ENCODE measurements around the gene MTMR11. TPM values are rescaled to one million over a fixed set of nuclear protein-coding genes. Genes with fewer than 3 reads are reported as not detected.
A peak's percentile ranks its signal among the peaks of the same experiment; 100 is the strongest.

MTMR11 gene
- total and polyA plus RNA-seq, 2 of the 13 experiments (the other 11 are each of a cell fraction or from before 2014, with no cell fraction given), result 0.49 to 2.8 TPM

DNA sequence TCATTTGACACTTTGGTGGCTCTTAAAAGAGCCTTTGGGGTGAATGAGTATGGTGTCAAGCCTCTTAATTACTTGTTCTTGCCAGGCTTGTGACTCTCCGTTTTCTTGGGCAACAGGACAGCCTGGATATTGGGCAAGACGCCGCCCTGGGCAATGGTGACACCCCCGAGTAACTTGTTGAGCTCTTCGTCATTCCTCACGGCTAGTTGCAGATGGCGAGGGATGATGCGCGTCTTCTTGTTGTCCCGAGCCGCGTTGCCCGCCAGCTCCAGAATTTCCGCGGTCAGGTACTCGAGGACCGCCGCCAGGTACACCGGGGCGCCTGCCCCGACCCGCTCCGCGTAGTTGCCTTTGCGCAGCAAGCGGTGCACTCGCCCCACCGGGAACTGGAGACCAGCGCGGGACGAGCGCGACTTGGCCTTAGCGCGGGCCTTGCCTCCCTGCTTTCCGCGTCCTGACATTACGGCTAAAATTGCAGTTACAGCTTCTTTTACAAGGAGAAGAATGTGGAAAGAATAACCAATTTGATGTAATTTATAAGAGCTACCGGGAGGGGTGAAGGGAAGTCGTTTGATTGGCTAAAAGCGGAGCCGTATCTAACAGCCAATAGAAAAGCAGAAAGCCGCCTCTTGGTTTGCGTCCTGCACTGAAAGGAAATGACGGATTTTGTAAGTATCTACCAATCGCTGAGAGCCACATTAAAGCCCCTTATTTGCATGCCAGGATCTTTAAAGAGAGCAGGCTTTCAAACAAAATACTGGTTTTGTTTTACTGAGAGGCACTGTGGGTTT, 49.0 kb downstream of the MTMR11 start (continued):
- TF ChIP-seq, protein P1, sequence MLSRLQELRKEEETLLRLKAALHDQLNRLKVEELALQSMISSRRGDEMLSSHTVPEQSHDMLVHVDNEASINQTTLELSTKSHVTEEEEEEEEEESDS (CRISPR knock-in tag; IDR thresholded peaks at IDR 0.05; ENCODE audit: borderline replicate concordance), result 0 out of 2 replicates have a peak, but pooled peaks have one; percentile 26
- peak; percentile 76 for TF ChIP-seq POLR2AphosphoS5 (IDR thresholded peaks at IDR 0.05; ENCODE audit: low read depth, low read length)
- TF ChIP-seq U2AF1 (optimal IDR thresholded peaks at IDR 0.05; ENCODE audit: low read depth, low read length), result peak; percentile 38
- no peak for TF ChIP-seq ZNF354B (CRISPR knock-in tag; IDR thresholded peaks at IDR 0.05)
- no peak for TF ChIP-seq ZNF761 (CRISPR knock-in tag; conservative IDR thresholded peaks at IDR 0.05)
- TF ChIP-seq, protein P2, sequence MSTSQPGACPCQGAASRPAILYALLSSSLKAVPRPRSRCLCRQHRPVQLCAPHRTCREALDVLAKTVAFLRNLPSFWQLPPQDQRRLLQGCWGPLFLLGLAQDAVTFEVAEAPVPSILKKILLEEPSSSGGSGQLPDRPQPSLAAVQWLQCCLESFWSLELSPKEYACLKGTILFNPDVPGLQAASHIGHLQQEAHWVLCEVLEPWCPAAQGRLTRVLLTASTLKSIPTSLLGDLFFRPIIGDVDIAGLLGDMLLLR (CRISPR knock-in tag; IDR thresholded peaks at IDR 0.05), result peak; percentile 52
- peak; percentile 42 for TF ChIP-seq YY1 (IDR thresholded peaks at IDR 0.05; ENCODE audit: insufficient read depth, insufficient replicate concordance, low read depth, low read length)
- peak; percentile 26; the same call in 1 of the 2 replicates for TF ChIP-seq ZNF607 (CRISPR knock-in tag; IDR thresholded peaks at IDR 0.05; ENCODE audit: borderline replicate concordance)
- 0 out of 2 replicates have a peak, but pooled peaks have one; percentile 46 for TF ChIP-seq PRMT3 (CRISPR knock-in tag; IDR thresholded peaks at IDR 0.05; ENCODE audit: borderline replicate concordance, low read depth)
- 0 out of 2 replicates have a peak, but pooled peaks have one; percentile 59 for TF ChIP-seq ZNF160 (CRISPR knock-in tag; IDR thresholded peaks at IDR 0.05)
- TF ChIP-seq NFATC3 (CRISPR knock-in tag; IDR thresholded peaks at IDR 0.05), result no peak
- TF ChIP-seq, protein P3, sequence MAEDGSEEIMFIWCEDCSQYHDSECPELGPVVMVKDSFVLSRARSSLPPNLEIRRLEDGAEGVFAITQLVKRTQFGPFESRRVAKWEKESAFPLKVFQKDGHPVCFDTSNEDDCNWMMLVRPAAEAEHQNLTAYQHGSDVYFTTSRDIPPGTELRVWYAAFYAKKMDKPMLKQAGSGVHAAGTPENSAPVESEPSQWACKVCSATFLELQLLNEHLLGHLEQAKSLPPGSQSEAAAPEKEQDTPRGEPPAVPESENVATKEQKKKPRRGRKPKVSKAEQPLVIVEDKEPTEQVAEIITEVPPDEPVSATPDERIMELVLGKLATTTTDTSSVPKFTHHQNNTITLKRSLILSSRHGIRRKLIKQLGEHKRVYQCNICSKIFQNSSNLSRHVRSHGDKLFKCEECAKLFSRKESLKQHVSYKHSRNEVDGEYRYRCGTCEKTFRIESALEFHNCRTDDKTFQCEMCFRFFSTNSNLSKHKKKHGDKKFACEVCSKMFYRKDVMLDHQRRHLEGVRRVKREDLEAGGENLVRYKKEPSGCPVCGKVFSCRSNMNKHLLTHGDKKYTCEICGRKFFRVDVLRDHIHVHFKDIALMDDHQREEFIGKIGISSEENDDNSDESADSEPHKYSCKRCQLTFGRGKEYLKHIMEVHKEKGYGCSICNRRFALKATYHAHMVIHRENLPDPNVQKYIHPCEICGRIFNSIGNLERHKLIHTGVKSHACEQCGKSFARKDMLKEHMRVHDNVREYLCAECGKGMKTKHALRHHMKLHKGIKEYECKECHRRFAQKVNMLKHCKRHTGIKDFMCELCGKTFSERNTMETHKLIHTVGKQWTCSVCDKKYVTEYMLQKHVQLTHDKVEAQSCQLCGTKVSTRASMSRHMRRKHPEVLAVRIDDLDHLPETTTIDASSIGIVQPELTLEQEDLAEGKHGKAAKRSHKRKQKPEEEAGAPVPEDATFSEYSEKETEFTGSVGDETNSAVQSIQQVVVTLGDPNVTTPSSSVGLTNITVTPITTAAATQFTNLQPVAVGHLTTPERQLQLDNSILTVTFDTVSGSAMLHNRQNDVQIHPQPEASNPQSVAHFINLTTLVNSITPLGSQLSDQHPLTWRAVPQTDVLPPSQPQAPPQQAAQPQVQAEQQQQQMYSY (CRISPR knock-in tag; IDR thresholded peaks at IDR 0.05), result no peak
- TF ChIP-seq HMG20B (CRISPR knock-in tag; conservative IDR thresholded peaks at IDR 0.05), result 0 out of 2 replicates have a peak, but pooled peaks have one; percentile 7
- TF ChIP-seq SYNCRIP (IDR thresholded peaks at IDR 0.05; ENCODE audit: insufficient read depth, low read depth, low read length), result no peak
- no peak for TF ChIP-seq SP5 (CRISPR knock-in tag; IDR thresholded peaks at IDR 0.05; ENCODE audit: borderline replicate concordance, low read depth)
- TF ChIP-seq SPEN (CRISPR knock-in tag; IDR thresholded peaks at IDR 0.05; ENCODE audit: low read depth), result peak; percentile 53; the same call in 1 of the 2 replicates
- no peak for TF ChIP-seq TCF12 (IDR thresholded peaks at IDR 0.05)
- TF ChIP-seq TCF12 (CRISPR knock-in tag; IDR thresholded peaks at IDR 0.05), result no peak
- peak; percentile 100 for TF ChIP-seq AGO2 (optimal IDR thresholded peaks at IDR 0.05; ENCODE audit: low read depth, low read length)
- TF ChIP-seq ZNF33A (CRISPR knock-in tag; IDR thresholded peaks at IDR 0.05; ENCODE audit: borderline replicate concordance), result no peak
- no peak for TF ChIP-seq ZNF432 (CRISPR knock-in tag; IDR thresholded peaks at IDR 0.05; ENCODE audit: borderline replicate concordance)
- TF ChIP-seq, protein P4, sequence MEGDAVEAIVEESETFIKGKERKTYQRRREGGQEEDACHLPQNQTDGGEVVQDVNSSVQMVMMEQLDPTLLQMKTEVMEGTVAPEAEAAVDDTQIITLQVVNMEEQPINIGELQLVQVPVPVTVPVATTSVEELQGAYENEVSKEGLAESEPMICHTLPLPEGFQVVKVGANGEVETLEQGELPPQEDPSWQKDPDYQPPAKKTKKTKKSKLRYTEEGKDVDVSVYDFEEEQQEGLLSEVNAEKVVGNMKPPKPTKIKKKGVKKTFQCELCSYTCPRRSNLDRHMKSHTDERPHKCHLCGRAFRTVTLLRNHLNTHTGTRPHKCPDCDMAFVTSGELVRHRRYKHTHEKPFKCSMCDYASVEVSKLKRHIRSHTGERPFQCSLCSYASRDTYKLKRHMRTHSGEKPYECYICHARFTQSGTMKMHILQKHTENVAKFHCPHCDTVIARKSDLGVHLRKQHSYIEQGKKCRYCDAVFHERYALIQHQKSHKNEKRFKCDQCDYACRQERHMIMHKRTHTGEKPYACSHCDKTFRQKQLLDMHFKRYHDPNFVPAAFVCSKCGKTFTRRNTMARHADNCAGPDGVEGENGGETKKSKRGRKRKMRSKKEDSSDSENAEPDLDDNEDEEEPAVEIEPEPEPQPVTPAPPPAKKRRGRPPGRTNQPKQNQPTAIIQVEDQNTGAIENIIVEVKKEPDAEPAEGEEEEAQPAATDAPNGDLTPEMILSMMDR (CRISPR knock-in tag; IDR thresholded peaks at IDR 0.05), result peak; percentile 17; the same call in 1 of the 2 replicates
- TF ChIP-seq SRF (IDR thresholded peaks at IDR 0.05; ENCODE audit: low read depth, low read length), result no peak
- TF ChIP-seq ZNF550 (CRISPR knock-in tag; IDR thresholded peaks at IDR 0.05; ENCODE audit: borderline replicate concordance), result no peak
